ENCODE measurements around the gene RPRD1B. TPM values are rescaled to one million over a fixed set of nuclear protein-coding genes. Genes with fewer than 3 reads are reported as not detected.

Gene RPRD1B
- polyA plus RNA-seq, 2 of the 4 experiments (the other 2 are of a cell fraction), result 16.4 to 28.4 TPM

DNA sequence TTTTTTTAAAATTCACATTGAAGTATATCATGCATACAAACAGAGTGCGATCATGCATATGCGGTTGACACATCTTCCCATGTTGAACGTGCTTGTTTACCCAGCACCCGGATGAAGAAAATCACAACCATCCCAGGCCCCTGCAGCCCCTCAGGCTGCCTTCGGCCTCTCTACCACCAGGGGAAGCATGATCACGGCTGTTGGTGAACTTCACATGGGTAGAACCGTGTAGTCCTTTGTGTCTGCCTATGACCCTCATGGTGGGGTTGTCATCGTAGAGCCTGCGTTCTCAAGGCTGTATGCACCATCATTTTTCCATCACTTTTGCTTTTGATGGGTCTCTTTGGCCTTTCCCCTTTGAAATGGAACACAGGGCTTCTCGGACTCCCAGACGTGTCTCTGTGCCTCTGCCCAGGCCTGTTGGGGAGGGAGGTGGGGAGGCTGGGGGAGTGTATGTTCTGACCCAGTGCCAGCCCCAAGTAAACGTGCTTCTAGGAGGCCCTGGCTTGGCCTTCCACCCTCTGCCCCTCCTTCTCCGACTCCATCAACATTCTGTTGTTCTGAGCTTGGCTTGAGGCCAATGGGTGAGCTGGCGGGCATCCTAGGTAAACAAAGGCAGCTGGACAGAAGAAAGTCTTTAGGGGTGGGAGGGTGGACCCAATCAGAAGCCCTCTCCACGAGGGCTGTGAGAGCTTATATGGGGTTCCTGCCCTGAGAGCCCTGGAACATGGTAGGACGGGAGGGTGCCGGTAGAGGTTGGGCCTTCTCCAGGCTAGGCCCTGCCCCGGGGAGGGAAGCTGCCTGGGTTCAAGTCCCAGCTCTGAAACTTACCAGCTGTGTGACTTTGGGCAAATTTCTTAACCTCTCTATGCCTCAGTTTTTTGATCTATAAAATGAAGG lies 91.9 kb downstream of the RPRD1B start:
- no peak for FAIRE-seq
- TF ChIP-seq FOXS1 (CRISPR knock-in tag; IDR thresholded peaks at IDR 0.05) (peak; percentile 62; the same call in 1 of the 2 replicates), CEBPB (IDR thresholded peaks at IDR 0.05) (no peak), ZC3H11A (IDR thresholded peaks at IDR 0.05) (no peak), HDAC2 (IDR thresholded peaks at IDR 0.05) (no peak)
- Histone ChIP-seq H3K4me2 (peak overlapping the region; percentile 55), H3K4me3 (no peak overlapping the region), H3K4me1 (peaks cover 55% of the 10 kb centered on the region), H3K9me3 (no peaks in the 10 kb centered on the region), H3K27ac (peak overlapping the region; percentile 61 to 82)
- ChIA-PET CTCF (interaction anchor here (0.8 to 7.7 kb wide), 9 partner anchors 11 to 561 kb away, joined by 3 to 57 read pairs (median 4); no protein-coding TSS in a partner anchor), POLR2A (interaction anchor here (1.2 kb wide), 1 partner anchor 18 kb away, joined by 4 read pairs; no protein-coding TSS in a partner anchor)
- DNase-seq (ENCODE audit: low read depth in 1 of 2, low spot score in 1 of 2), result peak in 1 of 2 experiments; percentile 63
- 66% methylated on average over 18 of the region's 18 CpGs for WGBS (ENCODE audit: missing lambda C conversion rate)
- peak; percentile 2 to 17; a peak in 3 of 6 replicates for ATAC-seq

DNA sequence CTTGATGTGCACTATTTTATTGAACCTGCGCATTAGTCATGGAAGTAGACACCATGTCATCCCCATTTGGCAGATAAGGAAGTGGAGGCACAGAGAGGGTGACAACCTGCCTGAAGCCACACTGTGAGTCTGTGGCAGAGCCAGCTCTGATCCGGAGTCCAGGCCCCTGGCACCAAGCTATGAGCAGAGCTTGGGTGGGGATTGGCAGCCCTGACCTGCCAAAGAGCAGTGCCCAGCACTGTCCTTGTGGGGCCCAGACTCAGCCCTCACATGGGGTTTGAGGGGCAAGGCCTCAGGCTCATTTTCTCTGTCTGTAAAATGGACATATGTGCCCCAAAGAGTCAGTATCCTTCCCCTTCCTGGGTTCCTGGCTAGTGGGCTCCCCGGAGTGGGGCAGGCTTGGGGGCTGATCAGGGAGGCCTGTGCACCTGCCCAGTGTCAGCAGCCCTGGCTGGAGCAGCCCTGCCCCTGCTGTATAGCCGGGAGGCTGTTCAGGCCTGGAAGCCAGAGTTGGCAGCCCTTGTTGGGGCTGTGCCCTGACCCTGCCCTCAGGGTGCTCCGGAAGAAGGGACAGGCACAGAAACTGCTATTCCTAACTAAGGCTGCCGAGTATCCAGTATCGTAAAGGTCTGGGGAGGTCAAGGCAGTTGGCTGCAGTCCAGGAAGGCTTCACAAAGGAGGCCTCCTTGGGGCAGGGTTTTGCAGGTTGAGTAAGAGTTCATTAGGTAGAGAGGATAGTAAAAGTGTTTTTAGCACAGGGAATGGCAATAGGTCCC lies 92.8 kb downstream of the RPRD1B start:
- ATAC-seq (peak in 1 of 2 experiments; percentile 26; a peak in 4 of 6 replicates), FAIRE-seq (no peak), DNase-seq (ENCODE audit: low read depth in 1 of 2, low spot score in 1 of 2) (no peak)
- CTCF ChIA-PET, result interaction anchor here (0.8 to 7.7 kb wide), 11 partner anchors 12 to 562 kb away, joined by 3 to 57 read pairs (median 4); no protein-coding TSS in a partner anchor
- WGBS (ENCODE audit: missing lambda C conversion rate), result 65% methylated on average over 6 of the region's 7 CpGs
- no peaks in the 10 kb centered on the region for H3K9me3 ChIP-seq
- peak overlapping the region; percentile 61 to 82 for H3K27ac ChIP-seq
- TF ChIP-seq POLR2AphosphoS2 (conservative IDR thresholded peaks at IDR 0.05; ENCODE audit: low read length) (0 out of 2 replicates have a peak, but pooled peaks have one; percentile 9), HOXB5 (CRISPR knock-in tag; IDR thresholded peaks at IDR 0.05) (0 out of 2 replicates have a peak, but pooled peaks have one; percentile 6), CBX8 (IDR thresholded peaks at IDR 0.05) (no peak), ZFP36 (IDR thresholded peaks at IDR 0.05; ENCODE audit: borderline replicate concordance, partially characterized antibody) (peak; percentile 77)
- TF ChIP-seq, protein P1, sequence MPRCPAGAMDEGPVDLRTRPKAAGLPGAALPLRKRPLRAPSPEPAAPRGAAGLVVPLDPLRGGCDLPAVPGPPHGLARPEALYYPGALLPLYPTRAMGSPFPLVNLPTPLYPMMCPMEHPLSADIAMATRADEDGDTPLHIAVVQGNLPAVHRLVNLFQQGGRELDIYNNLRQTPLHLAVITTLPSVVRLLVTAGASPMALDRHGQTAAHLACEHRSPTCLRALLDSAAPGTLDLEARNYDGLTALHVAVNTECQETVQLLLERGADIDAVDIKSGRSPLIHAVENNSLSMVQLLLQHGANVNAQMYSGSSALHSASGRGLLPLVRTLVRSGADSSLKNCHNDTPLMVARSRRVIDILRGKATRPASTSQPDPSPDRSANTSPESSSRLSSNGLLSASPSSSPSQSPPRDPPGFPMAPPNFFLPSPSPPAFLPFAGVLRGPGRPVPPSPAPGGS (IDR thresholded peaks at IDR 0.05), result no peak
- peaks cover 55% of the 10 kb centered on the region for H3K4me1 ChIP-seq
- no peak overlapping the region for H3K4me3 ChIP-seq
- H3K4me2 ChIP-seq, result peak overlapping the region; percentile 55
- POLR2A ChIA-PET, result interaction anchor here (1.0 to 1.2 kb wide), 2 partner anchors 17 to 69 kb away, joined by 3 to 4 read pairs; no protein-coding TSS in a partner anchor

DNA sequence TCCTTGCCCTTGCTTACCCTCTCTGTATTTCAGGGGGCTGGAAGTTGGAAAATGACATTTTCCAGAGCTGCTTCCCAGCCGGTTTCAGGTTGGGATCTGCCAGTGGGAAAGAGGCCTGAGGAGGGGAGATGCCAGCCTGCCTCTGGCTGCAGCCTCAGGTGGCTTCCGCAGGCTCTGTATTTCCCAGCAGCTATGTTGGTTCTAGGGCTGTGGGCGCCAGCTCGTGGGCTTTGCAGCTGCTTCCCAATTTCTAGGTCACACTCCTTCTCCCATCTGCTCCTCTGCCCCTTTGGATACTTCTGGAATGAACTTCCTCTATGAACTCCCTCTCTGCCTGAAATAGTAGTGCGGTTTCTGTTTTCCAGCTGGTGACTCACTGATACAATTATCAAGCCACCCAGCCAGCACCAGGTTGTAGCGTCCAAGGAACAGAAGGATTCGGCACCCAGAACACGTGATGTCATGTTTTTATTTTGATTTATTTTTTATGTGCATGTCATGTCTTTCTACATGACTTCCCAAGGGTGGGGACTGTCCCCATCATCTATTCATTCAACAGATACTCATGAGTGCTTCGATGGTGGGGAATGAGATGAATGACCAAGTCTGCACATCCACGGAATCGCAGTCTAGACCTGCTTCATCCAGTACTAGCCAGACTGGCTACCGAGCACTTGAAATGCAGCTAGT lies 93.5 kb downstream of the RPRD1B start:
- no peak for FAIRE-seq
- Histone ChIP-seq H3K9me3 (no peaks in the 10 kb centered on the region), H3K4me3 (no peak overlapping the region), H3K4me1 (peaks cover 55% of the 10 kb centered on the region), H3K4me2 (peak overlapping the region; percentile 55), H3K27ac (peak overlapping the region; percentile 61 to 82)
- peak; percentile 52 to 58 for DNase-seq (ENCODE audit: low read depth in 1 of 2, low spot score in 1 of 2)
- CTCF ChIA-PET, result interaction anchor here (1.0 to 7.7 kb wide), 7 partner anchors 13 to 489 kb away, joined by 3 to 57 read pairs (median 5); no protein-coding TSS in a partner anchor
- ATAC-seq, result peak; percentile 39 to 45; a peak in 4 of 6 replicates
- POLR2A ChIA-PET, result interaction anchor here (1.0 to 1.2 kb wide), 2 partner anchors 11 to 69 kb away, joined by 3 read pairs; no protein-coding TSS in a partner anchor
- WGBS (ENCODE audit: missing lambda C conversion rate), result 55% methylated on average over 12 of the region's 12 CpGs
- no peak for TF ChIP-seq FOXS1 (CRISPR knock-in tag; IDR thresholded peaks at IDR 0.05)
- peak in 1 of 2 experiments; percentile 19; a peak in 1 of 5 replicates for TF ChIP-seq JUN (IDR thresholded peaks at IDR 0.05)
- TF ChIP-seq, protein P2, sequence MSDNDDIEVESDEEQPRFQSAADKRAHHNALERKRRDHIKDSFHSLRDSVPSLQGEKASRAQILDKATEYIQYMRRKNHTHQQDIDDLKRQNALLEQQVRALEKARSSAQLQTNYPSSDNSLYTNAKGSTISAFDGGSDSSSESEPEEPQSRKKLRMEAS (IDR thresholded peaks at IDR 0.05), result no peak
- TF ChIP-seq ZNF302 (CRISPR knock-in tag; IDR thresholded peaks at IDR 0.05), result no peak
- no peak for TF ChIP-seq MAZ (IDR thresholded peaks at IDR 0.05; ENCODE audit: borderline replicate concordance, low read depth, low read length)
- TF ChIP-seq FOSL2 (IDR thresholded peaks at IDR 0.05), result no peak
- TF ChIP-seq FOSL2 (CRISPR knock-in tag; IDR thresholded peaks at IDR 0.05), result peak; percentile 70
- TF ChIP-seq ZFP36 (IDR thresholded peaks at IDR 0.05; ENCODE audit: borderline replicate concordance, partially characterized antibody), result no peak
- TF ChIP-seq, protein P3, sequence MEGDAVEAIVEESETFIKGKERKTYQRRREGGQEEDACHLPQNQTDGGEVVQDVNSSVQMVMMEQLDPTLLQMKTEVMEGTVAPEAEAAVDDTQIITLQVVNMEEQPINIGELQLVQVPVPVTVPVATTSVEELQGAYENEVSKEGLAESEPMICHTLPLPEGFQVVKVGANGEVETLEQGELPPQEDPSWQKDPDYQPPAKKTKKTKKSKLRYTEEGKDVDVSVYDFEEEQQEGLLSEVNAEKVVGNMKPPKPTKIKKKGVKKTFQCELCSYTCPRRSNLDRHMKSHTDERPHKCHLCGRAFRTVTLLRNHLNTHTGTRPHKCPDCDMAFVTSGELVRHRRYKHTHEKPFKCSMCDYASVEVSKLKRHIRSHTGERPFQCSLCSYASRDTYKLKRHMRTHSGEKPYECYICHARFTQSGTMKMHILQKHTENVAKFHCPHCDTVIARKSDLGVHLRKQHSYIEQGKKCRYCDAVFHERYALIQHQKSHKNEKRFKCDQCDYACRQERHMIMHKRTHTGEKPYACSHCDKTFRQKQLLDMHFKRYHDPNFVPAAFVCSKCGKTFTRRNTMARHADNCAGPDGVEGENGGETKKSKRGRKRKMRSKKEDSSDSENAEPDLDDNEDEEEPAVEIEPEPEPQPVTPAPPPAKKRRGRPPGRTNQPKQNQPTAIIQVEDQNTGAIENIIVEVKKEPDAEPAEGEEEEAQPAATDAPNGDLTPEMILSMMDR (IDR thresholded peaks at IDR 0.05), result no peak
- TF ChIP-seq, protein P4, sequence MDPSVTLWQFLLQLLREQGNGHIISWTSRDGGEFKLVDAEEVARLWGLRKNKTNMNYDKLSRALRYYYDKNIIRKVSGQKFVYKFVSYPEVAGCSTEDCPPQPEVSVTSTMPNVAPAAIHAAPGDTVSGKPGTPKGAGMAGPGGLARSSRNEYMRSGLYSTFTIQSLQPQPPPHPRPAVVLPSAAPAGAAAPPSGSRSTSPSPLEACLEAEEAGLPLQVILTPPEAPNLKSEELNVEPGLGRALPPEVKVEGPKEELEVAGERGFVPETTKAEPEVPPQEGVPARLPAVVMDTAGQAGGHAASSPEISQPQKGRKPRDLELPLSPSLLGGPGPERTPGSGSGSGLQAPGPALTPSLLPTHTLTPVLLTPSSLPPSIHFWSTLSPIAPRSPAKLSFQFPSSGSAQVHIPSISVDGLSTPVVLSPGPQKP (IDR thresholded peaks at IDR 0.05; ENCODE audit: low read depth, low read length), result no peak
- TF ChIP-seq, protein P5, sequence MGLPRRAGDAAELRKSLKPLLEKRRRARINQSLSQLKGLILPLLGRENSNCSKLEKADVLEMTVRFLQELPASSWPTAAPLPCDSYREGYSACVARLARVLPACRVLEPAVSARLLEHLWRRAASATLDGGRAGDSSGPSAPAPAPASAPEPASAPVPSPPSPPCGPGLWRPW (IDR thresholded peaks at IDR 0.05), result no peak
- TF ChIP-seq EHF (CRISPR knock-in tag; IDR thresholded peaks at IDR 0.05), result no peak
- TF ChIP-seq, protein P6, sequence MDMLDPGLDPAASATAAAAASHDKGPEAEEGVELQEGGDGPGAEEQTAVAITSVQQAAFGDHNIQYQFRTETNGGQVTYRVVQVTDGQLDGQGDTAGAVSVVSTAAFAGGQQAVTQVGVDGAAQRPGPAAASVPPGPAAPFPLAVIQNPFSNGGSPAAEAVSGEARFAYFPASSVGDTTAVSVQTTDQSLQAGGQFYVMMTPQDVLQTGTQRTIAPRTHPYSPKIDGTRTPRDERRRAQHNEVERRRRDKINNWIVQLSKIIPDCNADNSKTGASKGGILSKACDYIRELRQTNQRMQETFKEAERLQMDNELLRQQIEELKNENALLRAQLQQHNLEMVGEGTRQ (IDR thresholded peaks at IDR 0.05), result peak; percentile 37; the same call in 1 of the 2 replicates

Measured in A549 (cell line).